HEK293 (cell line): Measurements from ENCODE around the gene OPTN.

Experiments
- CTCF ChIA-PET: fragments of 350-600 bp; formaldehyde crosslinking; extraction: SDS; loops from one replicate; lab custom pipeline; 2021; ENCODE audit warnings: antibody characterized with exemption; lab: Yijun Ruan, JAX
- POLR2A ChIA-PET: fragments of 300-600 bp; formaldehyde crosslinking; extraction: SDS; loops from one replicate; lab custom pipeline; 2020; ENCODE audit warnings: antibody characterized with exemption, inconsistent platforms; lab: Yijun Ruan, JAX
- H3K27ac ChIP-seq: fragments of 200-500 bp; sonication (Bioruptor generic); 2 replicates; pipeline ENCODE4 v1.5.1; 2014; ENCODE audit warnings: low read depth, low read length, control low read depth, inconsistent platforms; ENCODE audit errors: extremely low read depth
- H3K36me3 ChIP-seq, 2 experiments: fragments of 200-500 bp in 1 of 2; sonication (Bioruptor generic) in 1 of 2; 1 replicate in 1 of 2; 2 replicates in 1 of 2; pipeline ENCODE4 v1.5.1; 2014 to 2017; ENCODE audit warnings: inconsistent platforms in 2 of 2, low read length in 2 of 2; ENCODE audit not compliant: control insufficient read depth in 2 of 2, insufficient read depth in 1 of 2
- H3K4me1 ChIP-seq: fragments of 200-500 bp; sonication (Bioruptor generic); 2 replicates; pipeline ENCODE4 v1.5.1; 2014; ENCODE audit warnings: mild to moderate bottlenecking, low read length, inconsistent platforms; ENCODE audit not compliant: control insufficient read depth, insufficient read depth
- H3K4me3 ChIP-seq: 2 replicates; pipeline ENCODE4 v1.5.1; 2011; ENCODE audit warnings: low read depth, mild to moderate bottlenecking, control low read depth, low read length, moderate library complexity
- H3K9me3 ChIP-seq: fragments of 200-500 bp; sonication (Bioruptor generic); 2 replicates; pipeline ENCODE4 v1.5.1; 2014; ENCODE audit warnings: low read depth, low read length, inconsistent platforms; ENCODE audit not compliant: control insufficient read depth, insufficient read depth
- EGR2 ChIP-seq: fragments of 450-650 bp; formaldehyde crosslinking; IDR thresholded peaks from 2 replicates; pipeline ENCODE4 v1.5.1; 2016; ENCODE audit warnings: low read depth, missing biosample characterization, missing genetic modification characterization
- GFI1B ChIP-seq: fragments of 450-650 bp; formaldehyde crosslinking; IDR thresholded peaks from 2 replicates; pipeline ENCODE4 v1.5.1; 2016; ENCODE audit warnings: missing biosample characterization, missing genetic modification characterization
- PRDM2 ChIP-seq: fragments of 450-650 bp; formaldehyde crosslinking; IDR thresholded peaks from 2 replicates; pipeline ENCODE4 v1.5.1; 2016; ENCODE audit warnings: missing biosample characterization, missing genetic modification characterization, borderline replicate concordance
- ZBTB17 ChIP-seq: fragments of 450-650 bp; formaldehyde crosslinking; IDR thresholded peaks from 2 replicates; pipeline ENCODE4 v1.5.1; 2016; ENCODE audit warnings: missing biosample characterization, missing genetic modification characterization
- ZBTB20 ChIP-seq: fragments of 450-650 bp; formaldehyde crosslinking; IDR thresholded peaks from 2 replicates; pipeline ENCODE4 v1.5.1; 2016; ENCODE audit warnings: missing biosample characterization, missing genetic modification characterization
- ZFHX2 ChIP-seq: fragments of 450-650 bp; formaldehyde crosslinking; conservative IDR thresholded peaks from 2 replicates; pipeline ENCODE4 v1.5.1; 2016; ENCODE audit warnings: missing biosample characterization, missing genetic modification characterization
- ZIC2 ChIP-seq: fragments of 450-650 bp; formaldehyde crosslinking; IDR thresholded peaks from 2 replicates; pipeline ENCODE4 v1.5.1; 2016; ENCODE audit warnings: missing biosample characterization, missing genetic modification characterization
- ZNF148 ChIP-seq: fragments of 450-650 bp; formaldehyde crosslinking; IDR thresholded peaks from 2 replicates; pipeline ENCODE4 v1.5.0; 2017; ENCODE audit warnings: missing biosample characterization, missing genetic modification characterization, borderline replicate concordance
- ZNF561 ChIP-seq: fragments of 450-650 bp; IDR thresholded peaks from 2 replicates; pipeline ENCODE4 v1.5.1; 2018; ENCODE audit warnings: missing biosample characterization, missing genetic modification characterization, borderline replicate concordance
- ZNF660 ChIP-seq: fragments of 450-650 bp; IDR thresholded peaks from 2 replicates; pipeline ENCODE4 v1.5.1; 2018; ENCODE audit warnings: missing biosample characterization, mild to moderate bottlenecking, missing genetic modification characterization
- ZNF843 ChIP-seq: fragments of 450-650 bp; formaldehyde crosslinking; IDR thresholded peaks from 2 replicates; pipeline ENCODE4 v1.5.1; 2016; ENCODE audit warnings: missing biosample characterization, missing genetic modification characterization

Gene OPTN

DNA sequence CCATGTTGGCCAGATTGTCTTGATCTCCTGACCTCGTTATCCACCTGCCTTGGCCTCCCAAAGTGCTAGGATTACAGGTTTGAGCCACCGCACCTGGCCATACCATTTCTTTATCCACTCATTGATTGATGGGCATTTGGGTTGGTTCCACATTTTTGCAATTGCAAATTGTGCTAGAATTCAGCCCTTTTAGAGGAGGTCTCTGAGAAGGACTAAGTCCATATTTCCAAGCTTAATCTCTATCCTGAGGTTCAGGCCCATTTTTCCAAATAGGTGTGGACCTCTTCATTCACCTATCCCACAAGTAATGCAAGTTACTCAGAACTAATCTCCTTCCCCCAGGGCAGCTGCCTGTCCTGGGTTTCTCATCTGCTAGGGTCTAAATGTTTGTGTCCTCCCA lies 9.7 kb upstream of the OPTN start:
- H3K4me3 ChIP-seq, result no peak overlapping the region
- TF ChIP-seq ZNF148 (tag by site-specific recombination), result no peak
- no peak for TF ChIP-seq GFI1B (tag by site-specific recombination)
- no peak for TF ChIP-seq ZNF660
- TF ChIP-seq ZNF561 (tag by site-specific recombination), result no peak
- TF ChIP-seq, all 188 proteins: peak for 0
- Histone ChIP-seq H3K36me3 (no peaks in the 10 kb centered on the region), H3K4me1 (no peaks in the 10 kb centered on the region), H3K9me3 (no peaks in the 10 kb centered on the region), H3K27ac (no peak overlapping the region)
- CTCF ChIA-PET, result interaction anchor here (2.2 kb wide), 1 partner anchor 10 kb away, joined by 8 read pairs; the partner anchor contains the start of gene OPTN
- POLR2A ChIA-PET, result interaction anchor here (0.6 kb wide), 1 partner anchor 15 kb away, joined by 4 read pairs; no protein-coding TSS in a partner anchor

DNA sequence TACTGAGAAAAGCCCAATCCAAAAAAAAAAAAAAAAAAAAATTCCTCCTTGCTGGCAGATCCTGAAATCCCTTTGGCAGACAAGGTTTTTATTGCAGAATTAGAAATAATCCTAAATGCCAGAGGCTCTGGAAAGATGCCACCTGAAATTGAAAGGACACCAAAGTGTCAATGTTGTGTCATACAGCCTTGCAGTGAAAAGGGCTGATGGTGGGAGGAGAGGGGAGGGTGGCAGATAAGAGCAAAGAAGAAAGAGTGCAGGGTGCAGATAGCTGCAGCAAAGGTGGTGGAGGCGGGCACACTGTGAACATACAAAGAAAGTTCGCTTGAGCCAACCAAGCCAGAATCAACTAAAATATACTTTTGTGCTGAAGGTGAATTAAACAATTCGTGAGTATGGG lies 8.2 kb upstream of the OPTN start:
- ChIA-PET CTCF (interaction anchor here (1.7 to 2.2 kb wide), 2 partner anchors 8 to 17 kb away, joined by 6 to 8 read pairs; partner anchors contain the start of gene OPTN), POLR2A (interaction anchor here (0.7 kb wide), 1 partner anchor 17 kb away, joined by 3 read pairs; no protein-coding TSS in a partner anchor)
- no peaks in the 10 kb centered on the region for H3K4me1 ChIP-seq
- H3K4me3 ChIP-seq, result no peak overlapping the region
- TF ChIP-seq ZFHX2, result peak; percentile 54
- peak; percentile 58; the same call in 1 of the 2 replicates for TF ChIP-seq EGR2 (tag by site-specific recombination)
- no peak for TF ChIP-seq ZNF843 (tag by site-specific recombination)
- H3K27ac ChIP-seq, result no peak overlapping the region
- H3K9me3 ChIP-seq, result no peaks in the 10 kb centered on the region
- H3K36me3 ChIP-seq, result no peaks in the 10 kb centered on the region

- H3K4me1 ChIP-seq, result no peaks in the 10 kb centered on the region
- POLR2A ChIA-PET, result no interaction called here
- TF ChIP-seq ZBTB17 (tag by site-specific recombination) (peak; percentile 61; the same call in 1 of the 2 replicates), ZIC2 (peak; percentile 15; the same call in 1 of the 2 replicates), PRDM2 (tag by site-specific recombination) (no peak), ZBTB20 (tag by site-specific recombination) (peak; percentile 55)
- H3K9me3 ChIP-seq, result no peaks in the 10 kb centered on the region
- CTCF ChIA-PET, result interaction anchor here (0.6 to 2.2 kb wide), 4 partner anchors 7 to 878 kb away, joined by 3 to 8 read pairs (median 6); partner anchors contain the start of gene OPTN
- no peak overlapping the region for H3K27ac ChIP-seq
- no peak overlapping the region for H3K4me3 ChIP-seq
- no peaks in the 10 kb centered on the region for H3K36me3 ChIP-seq
Measured at GRCh38 chr10:13092291-13093102, 7.5 kb upstream of the OPTN start.
